C4-2B (cell line): ENCODE results near the gene ADM5.

Experiments
- ZFX ChIP-seq: fragments of 450-650 bp; IDR thresholded peaks from 2 replicates; pipeline ENCODE4 v1.6.1; 2017
- TF ChIP-seq, protein P1 (sequence below): fragments of 450-650 bp; conservative IDR thresholded peaks from 2 replicates; pipeline ENCODE4 v1.5.1; 2017; ENCODE audit warnings: mild to moderate bottlenecking

DNA sequence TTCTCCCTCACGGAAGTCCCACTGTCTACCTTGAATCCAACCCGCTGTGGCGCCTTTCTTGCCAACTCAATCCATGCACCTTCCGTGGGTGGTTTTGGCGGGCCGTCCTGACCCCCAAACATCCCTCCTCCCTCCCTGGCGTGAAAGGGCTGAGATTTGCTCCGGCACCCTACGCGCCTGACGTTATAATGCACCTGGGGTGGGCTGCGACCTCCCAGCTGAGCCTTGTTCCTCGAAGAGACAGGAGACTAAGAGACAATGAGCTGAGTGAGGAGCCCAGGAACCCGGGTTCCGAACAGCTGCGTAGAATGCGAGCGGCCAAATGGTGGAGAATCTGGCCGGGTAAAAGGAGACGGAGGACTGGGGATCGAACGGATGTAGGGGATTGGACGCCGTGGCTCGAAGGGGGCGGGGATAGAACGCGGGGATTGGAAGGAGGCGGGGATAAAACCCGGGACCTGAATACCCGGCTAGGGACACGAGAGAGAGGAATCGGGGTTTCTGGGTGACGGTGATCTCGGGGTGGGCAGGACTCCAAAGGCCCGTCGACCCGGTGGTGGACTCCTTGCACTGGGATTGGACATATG lies 1.4 kb downstream of the ADM5 start, which contains the start of gene CPT1C:
- TF ChIP-seq, protein P1, sequence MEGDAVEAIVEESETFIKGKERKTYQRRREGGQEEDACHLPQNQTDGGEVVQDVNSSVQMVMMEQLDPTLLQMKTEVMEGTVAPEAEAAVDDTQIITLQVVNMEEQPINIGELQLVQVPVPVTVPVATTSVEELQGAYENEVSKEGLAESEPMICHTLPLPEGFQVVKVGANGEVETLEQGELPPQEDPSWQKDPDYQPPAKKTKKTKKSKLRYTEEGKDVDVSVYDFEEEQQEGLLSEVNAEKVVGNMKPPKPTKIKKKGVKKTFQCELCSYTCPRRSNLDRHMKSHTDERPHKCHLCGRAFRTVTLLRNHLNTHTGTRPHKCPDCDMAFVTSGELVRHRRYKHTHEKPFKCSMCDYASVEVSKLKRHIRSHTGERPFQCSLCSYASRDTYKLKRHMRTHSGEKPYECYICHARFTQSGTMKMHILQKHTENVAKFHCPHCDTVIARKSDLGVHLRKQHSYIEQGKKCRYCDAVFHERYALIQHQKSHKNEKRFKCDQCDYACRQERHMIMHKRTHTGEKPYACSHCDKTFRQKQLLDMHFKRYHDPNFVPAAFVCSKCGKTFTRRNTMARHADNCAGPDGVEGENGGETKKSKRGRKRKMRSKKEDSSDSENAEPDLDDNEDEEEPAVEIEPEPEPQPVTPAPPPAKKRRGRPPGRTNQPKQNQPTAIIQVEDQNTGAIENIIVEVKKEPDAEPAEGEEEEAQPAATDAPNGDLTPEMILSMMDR = no peak
- TF ChIP-seq ZFX = no peak
